Gastroesophageal sphincter (tissue), 3 donors: ENCODE results near the gene CBLB.

ENCODE experiments used
- CTCF ChIP-seq, 4 experiments: fragments of 200-600 bp in 2 of 4; fragments of 450-650 bp in 2 of 4; sonication (generic) in 1 of 4; IDR thresholded peaks; one replicate each; pipeline ENCODE4 v1.5.1; 2017 to 2019; ENCODE audit warnings: antibody characterized with exemption in 4 of 4, mild to moderate bottlenecking in 2 of 4, moderate library complexity in 2 of 4
- POLR2A ChIP-seq, 2 donors: fragments of 450-650 bp; IDR thresholded peaks; one replicate each; pipeline ENCODE4 v1.6.1; 2017; ENCODE audit warnings: antibody characterized with exemption in 2 of 2, mild to moderate bottlenecking in 2 of 2, moderate library complexity in 1 of 2

DNA sequence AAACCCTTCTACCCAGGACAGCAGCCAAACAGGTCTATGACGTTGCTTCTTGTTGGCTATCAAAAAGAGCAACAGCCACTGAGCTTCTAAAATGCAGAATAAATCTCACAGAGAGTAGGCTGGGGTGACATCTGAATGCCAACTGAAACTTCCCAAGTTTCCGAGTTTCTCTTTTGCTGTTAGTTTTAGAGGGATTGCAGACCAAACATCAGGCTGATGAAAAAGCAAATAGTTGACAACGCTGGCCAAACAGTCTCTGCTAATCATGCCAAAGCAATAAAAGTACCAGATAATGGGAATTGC, 670 bp upstream of the CBLB start:
- TF ChIP-seq CTCF (IDR thresholded peaks at IDR 0.05) (no peak), POLR2A (IDR thresholded peaks at IDR 0.05) (no peak)
